ENCODE data around the gene ANAPC7. TPM values are rescaled to one million over a fixed set of nuclear protein-coding genes. Genes with fewer than 3 reads are reported as not detected.

ANAPC7 gene
- total and polyA plus RNA-seq, 9 of the 15 experiments (the other 6 are each of a cell fraction or from before 2014, with no cell fraction given) = 46.7 to 158 (median 109) TPM

- TF ChIP-seq ZBTB9 (CRISPR knock-in tag; IDR thresholded peaks at IDR 0.05) (0 out of 2 replicates have a peak, but pooled peaks have one; percentile 12), ZBTB33 (CRISPR knock-in tag; IDR thresholded peaks at IDR 0.05) (no peak), SRSF9 (IDR thresholded peaks at IDR 0.05; ENCODE audit: borderline replicate concordance, low read depth, low read length) (no peak), ZNF551 (CRISPR knock-in tag; IDR thresholded peaks at IDR 0.05) (no peak), MXI1 (IDR thresholded peaks at IDR 0.05; ENCODE audit: low read depth, low read length) (0 out of 2 replicates have a peak, but pooled peaks have one; percentile 0), RAD51 (IDR thresholded peaks at IDR 0.05; ENCODE audit: borderline replicate concordance, low read depth) (no peak), POLR2AphosphoS2 (IDR thresholded peaks at IDR 0.05; ENCODE audit: low read length) (no peak), ZNF507 (tag; conservative IDR thresholded peaks at IDR 0.05) (no peak), JUND (IDR thresholded peaks at IDR 0.05; ENCODE audit: borderline replicate concordance, low read depth, low read length) (peak; percentile 34; the same call in 1 of the 2 replicates), JUND (tag; IDR thresholded peaks at IDR 0.05; ENCODE audit: borderline replicate concordance, low read depth, low read length) (peak; percentile 33; the same call in 2 of the 3 replicates), E2F4 (CRISPR knock-in tag; IDR thresholded peaks at IDR 0.05; ENCODE audit: low read depth) (no peak), MAX (CRISPR knock-in tag; IDR thresholded peaks at IDR 0.05) (no peak), ZNF780A (CRISPR knock-in tag; IDR thresholded peaks at IDR 0.05) (no peak), TAF7 (tag; IDR thresholded peaks at IDR 0.05) (peak; percentile 26; the same call in 1 of the 2 replicates), KDM2B (CRISPR knock-in tag; IDR thresholded peaks at IDR 0.05) (no peak)
- TF ChIP-seq, protein P1, sequence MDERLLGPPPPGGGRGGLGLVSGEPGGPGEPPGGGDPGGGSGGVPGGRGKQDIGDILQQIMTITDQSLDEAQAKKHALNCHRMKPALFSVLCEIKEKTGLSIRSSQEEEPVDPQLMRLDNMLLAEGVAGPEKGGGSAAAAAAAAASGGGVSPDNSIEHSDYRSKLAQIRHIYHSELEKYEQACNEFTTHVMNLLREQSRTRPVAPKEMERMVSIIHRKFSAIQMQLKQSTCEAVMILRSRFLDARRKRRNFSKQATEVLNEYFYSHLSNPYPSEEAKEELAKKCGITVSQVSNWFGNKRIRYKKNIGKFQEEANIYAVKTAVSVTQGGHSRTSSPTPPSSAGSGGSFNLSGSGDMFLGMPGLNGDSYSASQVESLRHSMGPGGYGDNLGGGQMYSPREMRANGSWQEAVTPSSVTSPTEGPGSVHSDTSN (CRISPR knock-in tag; IDR thresholded peaks at IDR 0.05; ENCODE audit: low read depth) = no peak
- TF ChIP-seq, protein P1 (tag; conservative IDR thresholded peaks at IDR 0.05; ENCODE audit: low read depth) = no peak; the same call in 1 of the 2 replicates
- TF ChIP-seq, protein P2, sequence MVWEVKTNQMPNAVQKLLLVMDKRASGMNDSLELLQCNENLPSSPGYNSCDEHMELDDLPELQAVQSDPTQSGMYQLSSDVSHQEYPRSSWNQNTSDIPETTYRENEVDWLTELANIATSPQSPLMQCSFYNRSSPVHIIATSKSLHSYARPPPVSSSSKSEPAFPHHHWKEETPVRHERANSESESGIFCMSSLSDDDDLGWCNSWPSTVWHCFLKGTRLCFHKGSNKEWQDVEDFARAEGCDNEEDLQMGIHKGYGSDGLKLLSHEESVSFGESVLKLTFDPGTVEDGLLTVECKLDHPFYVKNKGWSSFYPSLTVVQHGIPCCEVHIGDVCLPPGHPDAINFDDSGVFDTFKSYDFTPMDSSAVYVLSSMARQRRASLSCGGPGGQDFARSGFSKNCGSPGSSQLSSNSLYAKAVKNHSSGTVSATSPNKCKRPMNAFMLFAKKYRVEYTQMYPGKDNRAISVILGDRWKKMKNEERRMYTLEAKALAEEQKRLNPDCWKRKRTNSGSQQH (CRISPR knock-in tag; IDR thresholded peaks at IDR 0.05) = no peak
Observed at GRCh38 chr12:110403976-110404682, 621 bp upstream of the ANAPC7 start (continued).
